Mesendoderm (in vitro differentiated cells): ENCODE results near the gene DCAF12L2. TPM values are rescaled to one million over a fixed set of nuclear protein-coding genes. Genes with fewer than 3 reads are reported as not detected.
"Not testable (repeated sequence)": the region's sequence is repeated elsewhere in the genome, so short reads cannot be mapped to it uniquely, and the experiment has no call there.

Experiments used
- DNase-seq: peaks from one replicate; pipeline ENCODE4 v3.0.0; 2013
- H2AK5ac ChIP-seq: 2 replicates; pipeline ENCODE4 v1.6.1; 2013; ENCODE audit warnings: low read length, inconsistent platforms
- H2BK120ac ChIP-seq: 2 replicates; pipeline ENCODE4 v1.6.1; 2013; ENCODE audit warnings: low read depth, mild to moderate bottlenecking, low read length, moderate library complexity, mixed read lengths
- H2BK15ac ChIP-seq: replicated peaks from 2 replicates; pipeline ENCODE4 v1.6.1; 2013; ENCODE audit warnings: low read depth, mild to moderate bottlenecking, moderate library complexity
- H2BK5ac ChIP-seq: 2 replicates; pipeline ENCODE4 v1.6.1; 2013; ENCODE audit warnings: low read length, inconsistent platforms
- H3K18ac ChIP-seq: 2 replicates; pipeline ENCODE4 v1.6.1; 2013; ENCODE audit warnings: mild to moderate bottlenecking, low read length, mixed read lengths
- H3K23ac ChIP-seq: one replicate; pipeline ENCODE4 v1.6.1; 2013; ENCODE audit warnings: low read length
- H3K27ac ChIP-seq: 2 replicates; pipeline ENCODE4 v1.5.1; 2013; ENCODE audit warnings: low read depth, mild to moderate bottlenecking, inconsistent platforms, low read length, moderate library complexity
- H3K27me3 ChIP-seq: 2 replicates; pipeline ENCODE4 v1.6.1; 2013; ENCODE audit warnings: low read length, control low read depth, mild to moderate bottlenecking, inconsistent platforms; ENCODE audit not compliant: insufficient read depth, poor library complexity
- H3K36me3 ChIP-seq: 2 replicates; pipeline ENCODE4 v1.6.1; 2013; ENCODE audit warnings: low read length, inconsistent platforms; ENCODE audit not compliant: control insufficient read depth, insufficient read depth
- H3K4ac ChIP-seq: one replicate; pipeline ENCODE4 v1.6.1; 2013; ENCODE audit warnings: low read depth, mild to moderate bottlenecking, low read length, moderate library complexity
- H3K4me1 ChIP-seq: 2 replicates; pipeline ENCODE4 v1.6.1; 2013; ENCODE audit warnings: low read depth, low read length, inconsistent platforms; ENCODE audit not compliant: control insufficient read depth
- H3K4me2 ChIP-seq: 2 replicates; pipeline ENCODE4 v1.6.1; 2013; ENCODE audit warnings: low read length
- H3K4me3 ChIP-seq: 2 replicates; pipeline ENCODE4 v1.5.1; 2013; ENCODE audit warnings: mild to moderate bottlenecking, low read length
- H3K56ac ChIP-seq: one replicate; pipeline ENCODE4 v1.6.1; 2013; ENCODE audit warnings: low read length
- H3K79me1 ChIP-seq: 2 replicates; pipeline ENCODE4 v1.6.1; 2013; ENCODE audit warnings: low read length, inconsistent platforms
- H3K79me2 ChIP-seq: 2 replicates; pipeline ENCODE4 v1.6.1; 2013; ENCODE audit warnings: mild to moderate bottlenecking, low read length; ENCODE audit not compliant: control insufficient read depth, insufficient read depth
- H3K9ac ChIP-seq: 2 replicates; pipeline ENCODE4 v1.6.1; 2013; ENCODE audit warnings: low read length, inconsistent platforms
- H4K5ac ChIP-seq: one replicate; pipeline ENCODE4 v1.6.1; 2013; ENCODE audit warnings: low read length
- H4K8ac ChIP-seq: one replicate; pipeline ENCODE4 v1.6.1; 2013; ENCODE audit warnings: low read depth, mild to moderate bottlenecking, control low read depth, low read length, moderate library complexity
- WGBS: extraction: QIAGEN DNeasy Blood & Tissue Kit; methylation state at CpG from one replicate; pipeline ENCODE4 v1.1.7; 2013; ENCODE audit warnings: low lambda C conversion rate, missing lambda C conversion rate; ENCODE audit not compliant: insufficient coverage; ENCODE audit errors: extremely low coverage; 5-methylcytosine and 5-hydroxymethylcytosine counted together
- polyA plus RNA-seq, 2 experiments: library from polyadenylated mRNA; stranded (reverse); fragments of 200-250 nt; gene quantifications; one replicate each; pipeline ENCODE4 v1.2.3, GENCODE V29; 2013

Gene DCAF12L2
- polyA plus RNA-seq (2013, experiment 1 of 2) = 0.91 TPM
- polyA plus RNA-seq (2013, experiment 2 of 2) = 0.94 TPM

GRCh38 chrX:126165721-126166461 lies at the start of gene DCAF12L2:
Gene DCAF12L2 (minus strand): TSS chrX:126166289. CDS start chrX:126165924, 365 bp downstream.
- Histone ChIP-seq H2BK120ac (no peak within 1 kb of the TSS), H3K56ac (peak within 1 kb of the TSS; percentile 81), H4K8ac (no peak within 1 kb of the TSS), H2BK15ac (no peak within 1 kb of the TSS), H4K5ac (no peak within 1 kb of the TSS), H3K27me3 (no peaks in the 10 kb centered on the region), H3K4me2 (peak within 1 kb of the TSS; percentile 27), H2AK5ac (no peak within 1 kb of the TSS), H3K9ac (peak within 1 kb of the TSS; percentile 42), H3K4me1 (no peaks in the 10 kb centered on the region), H3K79me2 (no peaks in the 10 kb centered on the region), H3K4me3 (no peak within 1 kb of the TSS), H3K23ac (no peak within 1 kb of the TSS), H2BK5ac (no peak within 1 kb of the TSS), H3K79me1 (no peaks in the 10 kb centered on the region), H3K18ac (no peak within 1 kb of the TSS), H3K36me3 (no peaks in the 10 kb centered on the region), H3K4ac (no peak within 1 kb of the TSS), H3K27ac (no peak within 1 kb of the TSS)
- WGBS = no CpG with 5 or more reads among the region's 91 CpGs
- DNase-seq = peak; percentile 45

GRCh38 chrX:126190888-126191287 lies 24.8 kb upstream of the DCAF12L2 start:
- H2BK15ac ChIP-seq, H2BK120ac ChIP-seq, H3K23ac ChIP-seq, H3K4me1 ChIP-seq, H3K18ac ChIP-seq, H3K56ac ChIP-seq, H3K4ac ChIP-seq, H3K36me3 ChIP-seq, H4K5ac ChIP-seq, H3K9ac ChIP-seq, H2AK5ac ChIP-seq, H3K79me1 ChIP-seq, H3K4me2 ChIP-seq, H3K27me3 ChIP-seq, DNase-seq, H3K79me2 ChIP-seq, H3K4me3 ChIP-seq, H3K27ac ChIP-seq, H4K8ac ChIP-seq, H2BK5ac ChIP-seq: not testable (repeated sequence)
- WGBS = no CpG with 5 or more reads among the region's 21 CpGs

- DNase-seq = no peak
- H3K79me2 ChIP-seq = no peaks in the 10 kb centered on the region
- no peak overlapping the region for H3K9ac ChIP-seq
- H4K5ac ChIP-seq = no peak overlapping the region
- WGBS = no CpG with 5 or more reads among the region's 4 CpGs
- no peak overlapping the region for H3K56ac ChIP-seq
- H2BK120ac ChIP-seq = no peak overlapping the region
- H3K79me1 ChIP-seq = no peaks in the 10 kb centered on the region
- no peak overlapping the region for H2BK15ac ChIP-seq
- no peak overlapping the region for H3K4me2 ChIP-seq
- H3K18ac ChIP-seq = no peak overlapping the region
- no peak overlapping the region for H3K23ac ChIP-seq
- no peak overlapping the region for H3K4ac ChIP-seq
- H3K27ac ChIP-seq = no peak overlapping the region
- no peaks in the 10 kb centered on the region for H3K36me3 ChIP-seq
- H2BK5ac ChIP-seq = no peak overlapping the region
- no peaks in the 10 kb centered on the region for H3K4me1 ChIP-seq
- H4K8ac ChIP-seq = no peak overlapping the region
- no peaks in the 10 kb centered on the region for H3K27me3 ChIP-seq
- no peak overlapping the region for H3K4me3 ChIP-seq
- H2AK5ac ChIP-seq = no peak overlapping the region
These were observed 11.2 kb upstream of the DCAF12L2 start for GRCh38 chrX:126177133-126177840.

GRCh38 chrX:126170720-126171119 lies 4.6 kb upstream of the DCAF12L2 start:
- Histone ChIP-seq H3K4me3 (no peak overlapping the region), H3K4me1 (no peaks in the 10 kb centered on the region), H3K4me2 (no peak overlapping the region), H4K8ac (no peak overlapping the region), H3K36me3 (no peaks in the 10 kb centered on the region), H3K4ac (no peak overlapping the region), H2BK15ac (no peak overlapping the region), H3K79me2 (no peaks in the 10 kb centered on the region), H3K23ac (no peak overlapping the region), H2BK5ac (no peak overlapping the region), H3K27me3 (no peaks in the 10 kb centered on the region), H3K27ac (no peak overlapping the region), H3K56ac (no peak overlapping the region), H3K18ac (no peak overlapping the region), H2BK120ac (no peak overlapping the region), H2AK5ac (no peak overlapping the region), H3K9ac (no peak overlapping the region), H3K79me1 (no peaks in the 10 kb centered on the region), H4K5ac (no peak overlapping the region)
- WGBS = no CpG with 5 or more reads among the region's 2 CpGs
- no peak for DNase-seq

- Histone ChIP-seq H3K56ac (no peak overlapping the region), H3K4ac (no peak overlapping the region), H4K5ac (no peak overlapping the region), H2AK5ac (no peak overlapping the region), H3K4me2 (no peak overlapping the region), H2BK120ac (no peak overlapping the region), H3K18ac (no peak overlapping the region), H3K4me1 (no peaks in the 10 kb centered on the region), H3K27me3 (no peaks in the 10 kb centered on the region), H2BK5ac (no peak overlapping the region), H3K79me1 (no peaks in the 10 kb centered on the region), H4K8ac (no peak overlapping the region), H3K9ac (no peak overlapping the region), H2BK15ac (no peak overlapping the region), H3K36me3 (no peaks in the 10 kb centered on the region), H3K27ac (no peak overlapping the region), H3K23ac (no peak overlapping the region), H3K4me3 (no peak overlapping the region), H3K79me2 (no peaks in the 10 kb centered on the region)
- DNase-seq = no peak
- WGBS = no CpG with 5 or more reads among the region's 3 CpGs
These were observed 1.5 kb upstream of the DCAF12L2 start for GRCh38 chrX:126167560-126167959.
